ENCODE measurements around the gene TIGD3.

The TIGD3 gene

GRCh38 chr11:65354265-65355012 lies at the start of gene TIGD3:
TIGD3 (plus strand) TSS chr11:65354751; CDS start chr11:65355809, 1,058 bp downstream.
- peak; percentile 91 to 97 (median 96) for DNase-seq (ENCODE audit: low read depth in 2 of 3, low spot score in 1 of 3)

GRCh38 chr11:65305501-65306268 lies 48.9 kb upstream of the TIGD3 start:
- no peak for DNase-seq (ENCODE audit: low read depth in 2 of 3, low spot score in 1 of 3)

GRCh38 chr11:65307298-65308229 lies 47.0 kb upstream of the TIGD3 start:
- no peak for DNase-seq (ENCODE audit: low read depth in 2 of 3, low spot score in 1 of 3)

GRCh38 chr11:65308281-65308891 lies 46.2 kb upstream of the TIGD3 start:
- no peak for DNase-seq (ENCODE audit: low read depth in 2 of 3, low spot score in 1 of 3)

GRCh38 chr11:65309006-65309405 lies 45.5 kb upstream of the TIGD3 start:
- DNase-seq (ENCODE audit: low read depth in 2 of 3, low spot score in 1 of 3), result no peak

- DNase-seq (ENCODE audit: low read depth in 2 of 3, low spot score in 1 of 3), result no peak
Measured at GRCh38 chr11:65310215-65310614, 44.3 kb upstream of the TIGD3 start.

- DNase-seq (ENCODE audit: low read depth in 2 of 3, low spot score in 1 of 3), result no peak
Measured at GRCh38 chr11:65310736-65311135, 43.8 kb upstream of the TIGD3 start.

- no peak for DNase-seq (ENCODE audit: low read depth in 2 of 3, low spot score in 1 of 3)
Measured at GRCh38 chr11:65311170-65311678, 43.3 kb upstream of the TIGD3 start.

- DNase-seq (ENCODE audit: low read depth in 2 of 3, low spot score in 1 of 3), result peak; percentile 39 to 76 (median 64)
Measured at GRCh38 chr11:65314501-65315203, 39.9 kb upstream of the TIGD3 start, which contains the start of gene CDC42EP2. CDC42EP2 (plus strand) TSS chr11:65314866; CDS start chr11:65320899, 6,033 bp downstream.

- peak; percentile 44 to 78 (median 71) for DNase-seq (ENCODE audit: low read depth in 2 of 3, low spot score in 1 of 3)
Measured at GRCh38 chr11:65315204-65315865, 39.2 kb upstream of the TIGD3 start.

GRCh38 chr11:65315866-65316226 lies 38.7 kb upstream of the TIGD3 start:
- DNase-seq (ENCODE audit: low read depth in 2 of 3, low spot score in 1 of 3), result no peak

- no peak for DNase-seq (ENCODE audit: low read depth in 2 of 3, low spot score in 1 of 3)
Measured at GRCh38 chr11:65316227-65317024, 38.1 kb upstream of the TIGD3 start.

GRCh38 chr11:65317025-65317786 lies 37.3 kb upstream of the TIGD3 start:
- no peak for DNase-seq (ENCODE audit: low read depth in 2 of 3, low spot score in 1 of 3)

- DNase-seq (ENCODE audit: low read depth in 2 of 3, low spot score in 1 of 3), result no peak
Measured at GRCh38 chr11:65320386-65321075, 34.0 kb upstream of the TIGD3 start.

- no peak for DNase-seq (ENCODE audit: low read depth in 2 of 3, low spot score in 1 of 3)
Measured at GRCh38 chr11:65321076-65321475, 33.5 kb upstream of the TIGD3 start.

GRCh38 chr11:65321828-65322485 lies 32.6 kb upstream of the TIGD3 start:
- DNase-seq (ENCODE audit: low read depth in 2 of 3, low spot score in 1 of 3), result no peak

GRCh38 chr11:65323813-65324212 lies 30.7 kb upstream of the TIGD3 start:
- DNase-seq (ENCODE audit: low read depth in 2 of 3, low spot score in 1 of 3), result no peak
